PC-9 (cell line): ENCODE results near the gene PPP1R15B.

Experiments
- EZH2 ChIP-seq: fragments of 200-600 bp; sonication (generic); IDR thresholded peaks from 2 replicates; pipeline ENCODE4 v1.8.0; 2017; ENCODE audit warnings: antibody characterized with exemption, low read depth
- TF ChIP-seq, protein P1 (sequence below): fragments of 200-600 bp; sonication (generic); conservative IDR thresholded peaks from 2 replicates; pipeline ENCODE4 v1.6.1; 2017; ENCODE audit warnings: mixed run types, antibody characterized with exemption, mild to moderate bottlenecking, moderate library complexity

DNA sequence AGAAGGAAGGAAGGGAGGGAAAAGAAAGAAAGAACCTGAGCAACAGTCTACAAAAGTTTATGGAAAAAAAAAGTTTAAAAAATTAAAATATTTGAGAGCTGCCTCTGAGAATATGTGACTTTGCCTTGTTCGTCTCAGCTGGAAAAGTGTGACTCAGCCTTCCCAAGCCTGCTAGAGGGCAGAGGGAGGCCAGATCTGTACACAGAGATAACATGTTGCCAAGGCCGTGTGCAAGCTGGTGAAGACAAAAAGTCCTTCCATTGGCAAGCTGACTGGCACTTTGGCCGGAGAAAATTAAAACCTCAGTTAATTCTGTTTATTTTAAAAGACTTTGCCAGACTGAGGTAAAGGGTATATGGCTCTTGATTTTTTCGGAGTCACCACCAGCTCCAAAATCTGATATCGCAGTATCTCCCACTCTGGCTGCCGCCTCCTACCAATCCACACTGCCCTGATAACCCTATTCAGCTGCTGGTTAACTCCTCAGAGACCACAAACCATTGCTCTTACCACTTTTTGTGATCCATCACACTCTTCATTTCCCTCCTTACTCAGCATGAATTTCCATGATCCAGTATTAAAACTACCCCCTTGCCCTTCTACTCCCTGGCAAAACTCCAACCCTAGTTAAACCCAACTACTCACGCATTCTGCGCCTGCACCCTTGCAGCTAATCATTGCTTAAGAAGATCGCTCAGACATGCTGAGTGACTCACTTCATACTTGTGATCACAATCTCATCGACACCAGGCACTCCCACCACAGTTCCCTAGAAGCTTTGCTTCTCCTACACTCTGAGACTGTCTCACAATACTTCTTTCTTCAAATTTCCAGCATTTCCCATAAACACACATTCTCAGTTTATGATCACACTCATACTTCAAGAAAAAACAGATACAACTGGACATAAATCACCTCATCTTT is 5.7 kb upstream of the PPP1R15B start:
- TF ChIP-seq, protein P1, sequence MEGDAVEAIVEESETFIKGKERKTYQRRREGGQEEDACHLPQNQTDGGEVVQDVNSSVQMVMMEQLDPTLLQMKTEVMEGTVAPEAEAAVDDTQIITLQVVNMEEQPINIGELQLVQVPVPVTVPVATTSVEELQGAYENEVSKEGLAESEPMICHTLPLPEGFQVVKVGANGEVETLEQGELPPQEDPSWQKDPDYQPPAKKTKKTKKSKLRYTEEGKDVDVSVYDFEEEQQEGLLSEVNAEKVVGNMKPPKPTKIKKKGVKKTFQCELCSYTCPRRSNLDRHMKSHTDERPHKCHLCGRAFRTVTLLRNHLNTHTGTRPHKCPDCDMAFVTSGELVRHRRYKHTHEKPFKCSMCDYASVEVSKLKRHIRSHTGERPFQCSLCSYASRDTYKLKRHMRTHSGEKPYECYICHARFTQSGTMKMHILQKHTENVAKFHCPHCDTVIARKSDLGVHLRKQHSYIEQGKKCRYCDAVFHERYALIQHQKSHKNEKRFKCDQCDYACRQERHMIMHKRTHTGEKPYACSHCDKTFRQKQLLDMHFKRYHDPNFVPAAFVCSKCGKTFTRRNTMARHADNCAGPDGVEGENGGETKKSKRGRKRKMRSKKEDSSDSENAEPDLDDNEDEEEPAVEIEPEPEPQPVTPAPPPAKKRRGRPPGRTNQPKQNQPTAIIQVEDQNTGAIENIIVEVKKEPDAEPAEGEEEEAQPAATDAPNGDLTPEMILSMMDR, result no peak
- TF ChIP-seq EZH2, result no peak
